ENCODE results near the gene ANKRD52.
A peak's percentile ranks its signal among the peaks of the same experiment; 100 is the strongest.
"Not testable (repeated sequence)": the region's sequence is repeated elsewhere in the genome, so short reads cannot be mapped to it uniquely, and the experiment has no call there.

ANKRD52 gene

GRCh38 chr12:56271031-56271430, 12.8 kb upstream of the ANKRD52 start:
- peak; percentile 21 for DNase-seq

- DNase-seq: no peak
Measured at GRCh38 chr12:56267443-56268071, 9.4 kb upstream of the ANKRD52 start.

GRCh38 chr12:56266693-56267442, 8.7 kb upstream of the ANKRD52 start, which contains the start of gene COQ10A:
Gene COQ10A (plus strand): TSS chr12:56266942. CDS start chr12:56267119, 177 bp downstream.
- DNase-seq: peak; percentile 93

- DNase-seq: not testable (repeated sequence)
Measured at GRCh38 chr12:56266068-56266692, 8.0 kb upstream of the ANKRD52 start.

GRCh38 chr12:56262955-56263354, 4.8 kb upstream of the ANKRD52 start:
- DNase-seq: not testable (repeated sequence)

GRCh38 chr12:56261503-56262232, 3.5 kb upstream of the ANKRD52 start:
- no peak for DNase-seq

GRCh38 chr12:56260921-56261320, 2.7 kb upstream of the ANKRD52 start:
- DNase-seq: no peak

- DNase-seq: no peak
Measured at GRCh38 chr12:56260380-56260779, 2.2 kb upstream of the ANKRD52 start.

GRCh38 chr12:56258820-56259183, 618 bp upstream of the ANKRD52 start:
- DNase-seq: no peak

GRCh38 chr12:56257491-56258067, 605 bp downstream of the ANKRD52 start:
- DNase-seq: peak; percentile 30

- no peak for DNase-seq
Measured at GRCh38 chr12:56257071-56257470, 1.1 kb downstream of the ANKRD52 start.

- no peak for DNase-seq
Measured at GRCh38 chr12:56256326-56256960, 1.7 kb downstream of the ANKRD52 start.

- DNase-seq: no peak
Measured at GRCh38 chr12:56255671-56256070, 2.5 kb downstream of the ANKRD52 start.

GRCh38 chr12:56253091-56253490, 5.1 kb downstream of the ANKRD52 start:
- DNase-seq: no peak

- no peak for DNase-seq
Measured at GRCh38 chr12:56252649-56253048, 5.5 kb downstream of the ANKRD52 start.

- DNase-seq: no peak
Measured at GRCh38 chr12:56248711-56249110, 9.5 kb downstream of the ANKRD52 start.

GRCh38 chr12:56247923-56248322, 10.3 kb downstream of the ANKRD52 start:
- DNase-seq: no peak

GRCh38 chr12:56244494-56244893, 13.7 kb downstream of the ANKRD52 start:
- no peak for DNase-seq

GRCh38 chr12:56243731-56244181, 14.4 kb downstream of the ANKRD52 start:
- no peak for DNase-seq

- no peak for DNase-seq
Measured at GRCh38 chr12:56242986-56243385, 15.2 kb downstream of the ANKRD52 start.

GRCh38 chr12:56241424-56242303, 16.5 kb downstream of the ANKRD52 start:
- DNase-seq: no peak

Data from NCI-H2171 treated with DMSO at 0.1 percent for 48 hours (cell line).